ENCODE results near the gene RAB12.

DNA sequence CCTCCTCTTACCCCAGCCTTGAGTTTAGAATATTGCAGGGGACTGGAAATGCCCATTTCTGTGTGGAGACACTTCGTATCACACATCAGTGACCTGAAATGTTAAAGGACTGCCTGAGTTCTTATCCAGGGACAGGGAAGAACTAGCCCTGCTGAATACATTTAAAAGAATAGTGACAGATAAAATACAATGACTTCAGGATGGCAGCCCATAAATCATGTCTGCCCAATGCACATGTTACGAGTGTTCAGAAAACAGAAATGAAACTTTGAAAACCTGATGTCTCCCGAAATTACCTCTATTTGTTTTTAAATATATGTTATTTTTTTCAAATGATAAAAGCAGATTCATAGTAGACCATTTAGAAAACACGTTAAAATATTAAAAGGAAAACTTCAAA is 22.3 kb upstream of the RAB12 start:
- TF ChIP-seq, protein P1, sequence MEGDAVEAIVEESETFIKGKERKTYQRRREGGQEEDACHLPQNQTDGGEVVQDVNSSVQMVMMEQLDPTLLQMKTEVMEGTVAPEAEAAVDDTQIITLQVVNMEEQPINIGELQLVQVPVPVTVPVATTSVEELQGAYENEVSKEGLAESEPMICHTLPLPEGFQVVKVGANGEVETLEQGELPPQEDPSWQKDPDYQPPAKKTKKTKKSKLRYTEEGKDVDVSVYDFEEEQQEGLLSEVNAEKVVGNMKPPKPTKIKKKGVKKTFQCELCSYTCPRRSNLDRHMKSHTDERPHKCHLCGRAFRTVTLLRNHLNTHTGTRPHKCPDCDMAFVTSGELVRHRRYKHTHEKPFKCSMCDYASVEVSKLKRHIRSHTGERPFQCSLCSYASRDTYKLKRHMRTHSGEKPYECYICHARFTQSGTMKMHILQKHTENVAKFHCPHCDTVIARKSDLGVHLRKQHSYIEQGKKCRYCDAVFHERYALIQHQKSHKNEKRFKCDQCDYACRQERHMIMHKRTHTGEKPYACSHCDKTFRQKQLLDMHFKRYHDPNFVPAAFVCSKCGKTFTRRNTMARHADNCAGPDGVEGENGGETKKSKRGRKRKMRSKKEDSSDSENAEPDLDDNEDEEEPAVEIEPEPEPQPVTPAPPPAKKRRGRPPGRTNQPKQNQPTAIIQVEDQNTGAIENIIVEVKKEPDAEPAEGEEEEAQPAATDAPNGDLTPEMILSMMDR (IDR thresholded peaks at IDR 0.05), result no peak
- TF ChIP-seq POLR2A (IDR thresholded peaks at IDR 0.05), result no peak

Measured in esophagus squamous epithelium (tissue), 4 donors.